HepG2 (cell line): ENCODE results near the gene PTGDR2. TPM values are rescaled to one million over a fixed set of nuclear protein-coding genes. Genes with fewer than 3 reads are reported as not detected.

ENCODE experiments used
- ATAC-seq: fragments of 200-7000 bp; cut with Tn5 transposase; 3 replicates; pipeline ENCODE4 v1.9.1; 2020; ENCODE audit warnings: mild to moderate bottlenecking, moderate library complexity
- BruUV-seq: library from RNA; stranded (reverse); fragments of 400-500 nt; replicated peaks from 2 replicates; lab custom pipeline; 2021; lab: Mats Ljungman, UMichigan
- CTCF ChIA-PET: fragments of 300-600 bp; formaldehyde crosslinking; extraction: SDS; loops from one replicate; lab custom pipeline; 2021; ENCODE audit warnings: low total read pairs, inconsistent platforms, low intra/inter-chr PET ratio; lab: Yijun Ruan, JAX
- POLR2A ChIA-PET: fragments of 350-600 bp; sonication (Branson Sonifier 250); formaldehyde crosslinking; loops from one replicate; lab custom pipeline; 2020; ENCODE audit warnings: antibody characterized with exemption, inconsistent platforms; lab: Yijun Ruan, JAX
- DNase-seq: peaks from one replicate; pipeline ENCODE4 v3.0.0-alpha.2; 2015; ENCODE audit warnings: low spot score
- FAIRE-seq: peaks from 3 replicates; lab custom pipeline; 2011; peaks lifted over from hg19 to GRCh38; lab: Jason Lieb, UNC
- H2AFZ ChIP-seq: one replicate; pipeline ENCODE4 v1.6.1; 2011; ENCODE audit warnings: low read length, inconsistent platforms
- H3K27ac ChIP-seq: fragments of 300-600 bp; 3 replicates; pipeline ENCODE4 v1.8.0; 2011; ENCODE audit warnings: mixed run types, mild to moderate bottlenecking, mixed read lengths, low read length, inconsistent platforms; ENCODE audit not compliant: insufficient read depth; ENCODE audit errors: extremely low read length
- H3K27me3 ChIP-seq, 2 experiments: fragments of 200-600 bp in 1 of 2; 2 replicates in 1 of 2; 3 replicates in 1 of 2; pipeline versions ENCODE4 v1.6.0 to v1.8.0; 2011; ENCODE audit warnings: low read length in 2 of 2, mild to moderate bottlenecking in 2 of 2, moderate library complexity in 2 of 2, inconsistent platforms in 1 of 2; ENCODE audit not compliant: insufficient read depth in 2 of 2, control insufficient read depth in 1 of 2
- H3K36me3 ChIP-seq, 2 experiments: fragments of 200-600 bp in 1 of 2; replicated peaks in 1 of 2; 2 replicates in 1 of 2; 3 replicates in 1 of 2; pipeline versions ENCODE4 v1.5.1 to v1.8.0; 2011; ENCODE audit warnings: low read length in 2 of 2, inconsistent platforms in 1 of 2; ENCODE audit not compliant: insufficient read depth in 2 of 2, control insufficient read depth in 1 of 2
- H3K4me1 ChIP-seq: 2 replicates; pipeline ENCODE4 v1.5.1; 2012; ENCODE audit warnings: low read length, inconsistent platforms; ENCODE audit not compliant: insufficient read depth
- H3K4me2 ChIP-seq: 2 replicates; pipeline ENCODE4 v1.6.0; 2011; ENCODE audit warnings: low read depth, low read length, inconsistent platforms
- H3K4me3 ChIP-seq, 3 experiments: fragments of 200-600 bp in 1 of 3; sonication (generic), shearing (Covaris generic) in 1 of 3; replicated peaks in 1 of 3; 2 replicates each; pipeline ENCODE4 v1.5.1; 2011 to 2016; ENCODE audit warnings: low read length in 3 of 3, inconsistent platforms in 2 of 3, low read depth in 2 of 3, mild to moderate bottlenecking in 2 of 3, control low read depth in 1 of 3, mixed read lengths in 1 of 3; ENCODE audit not compliant: insufficient read depth in 1 of 3
- H3K79me2 ChIP-seq: one replicate; pipeline ENCODE4 v1.6.1; 2011; ENCODE audit warnings: low read length, inconsistent platforms; ENCODE audit not compliant: insufficient read depth
- H3K9ac ChIP-seq: 2 replicates; pipeline ENCODE4 v1.6.0; 2011; ENCODE audit warnings: mild to moderate bottlenecking, low read depth, low read length, inconsistent platforms; ENCODE audit not compliant: insufficient read depth
- H3K9me3 ChIP-seq: 2 replicates; pipeline ENCODE4 v1.5.1; 2012; ENCODE audit warnings: mild to moderate bottlenecking, low read length
- H4K20me1 ChIP-seq: 2 replicates; pipeline ENCODE4 v1.6.0; 2011; ENCODE audit warnings: inconsistent platforms, mild to moderate bottlenecking, low read length, moderate library complexity; ENCODE audit not compliant: insufficient read depth
- ARID2 ChIP-seq: sonication (generic); formaldehyde crosslinking; IDR thresholded peaks from 2 replicates; pipeline ENCODE4 v1.8.1; 2022; ENCODE audit warnings: mild to moderate bottlenecking, missing genetic modification reagents, borderline replicate concordance
- DMAP1 ChIP-seq: IDR thresholded peaks from 2 replicates; pipeline ENCODE4 v1.6.1; 2016
- FOXO1 ChIP-seq: sonication (generic); formaldehyde crosslinking; IDR thresholded peaks from 2 replicates; pipeline ENCODE4 v1.4.0; 2020; ENCODE audit warnings: missing genetic modification reagents
- IKZF4 ChIP-seq: sonication (generic); formaldehyde crosslinking; IDR thresholded peaks from 2 replicates; pipeline ENCODE4 v1.5.1; 2020; ENCODE audit warnings: borderline replicate concordance, mild to moderate bottlenecking, low read depth, missing genetic modification reagents; ENCODE audit errors: not compliant biosample characterization
- MAFF ChIP-seq: IDR thresholded peaks from 2 replicates; pipeline ENCODE4 v1.6.1; 2011; ENCODE audit warnings: low read depth, low read length, improper control_type of control experiment
- MAFK ChIP-seq, 2 experiments: IDR thresholded peaks in 1 of 2; conservative IDR thresholded peaks in 1 of 2; 2 replicates each; pipeline ENCODE4 v1.6.1; 2011; ENCODE audit warnings: improper control_type of control experiment in 2 of 2, low read length in 2 of 2
- NR2C2 ChIP-seq: sonication (generic); formaldehyde crosslinking; IDR thresholded peaks from 2 replicates; pipeline ENCODE4 v1.4.0; 2020; ENCODE audit warnings: missing genetic modification reagents, mild to moderate bottlenecking, moderate library complexity, borderline replicate concordance
- NR2F6 ChIP-seq, 2 experiments: IDR thresholded peaks; 2 replicates each; pipeline ENCODE4 v1.6.1; 2016; ENCODE audit warnings: antibody characterized with exemption in 1 of 2, mild to moderate bottlenecking in 1 of 2
- PHF20 ChIP-seq: sonication (generic); formaldehyde crosslinking; IDR thresholded peaks from 2 replicates; pipeline ENCODE4 v1.5.0; 2020; ENCODE audit warnings: mild to moderate bottlenecking, missing genetic modification reagents
- ZNF598 ChIP-seq: sonication (generic); formaldehyde crosslinking; IDR thresholded peaks from 2 replicates; pipeline ENCODE4 v1.5.1; 2020; ENCODE audit warnings: mild to moderate bottlenecking, missing genetic modification reagents, borderline replicate concordance
- ZNF7 ChIP-seq: IDR thresholded peaks from 2 replicates; pipeline ENCODE4 v1.6.1; 2016; ENCODE audit warnings: missing biosample characterization, missing genetic modification reagents
- WGBS: methylation state at CpG from one replicate; pipeline ENCODE4 v1.1.6; 2017; ENCODE audit warnings: low lambda C conversion rate; 5-methylcytosine and 5-hydroxymethylcytosine counted together
- in situ Hi-C: cut with HindIII; loops from 2 replicates; pipeline ENCODE4 v1.10.0; 2017; ENCODE audit warnings: low pct_unique_long_range_greater_than_20kb; ENCODE audit not compliant: extremely low pct_ligation_motif_present
- intact Hi-C: fragments of 100-400 bp; cut with micrococcal nuclease; formaldehyde crosslinking; loops from one replicate; pipeline ENCODE4 v1.10.0; 2022; ENCODE audit not compliant: unreplicated experiment
- polyA plus RNA-seq, 8 experiments: library from polyadenylated mRNA; depleted of rRNA in 3 of 8; stranded (reverse) in 7 of 8; unstranded in 1 of 8; fragments of >200 nt; fragmentation: Illumina TruSeq in 4 of 8; extraction: Trizol in 4 of 8; gene quantifications; 2 replicates each; pipeline versions ENCODE4 v1.2.1 to v1.2.3, GENCODE V29; 2011 to 2016; ENCODE audit warnings: low read depth in 4 of 8, missing spikeins in 1 of 8, mixed read lengths in 1 of 8; ENCODE audit not compliant: insufficient read depth in 1 of 8
- total RNA-seq, 5 experiments: library from RNA; depleted of rRNA; stranded (reverse); fragments of >200 nt; fragmentation: Illumina TruSeq; extraction: Trizol; gene quantifications; 2 replicates each; pipeline ENCODE4 v1.2.3, GENCODE V29; 2016; ENCODE audit warnings: low read depth in 1 of 5

PTGDR2 gene
- total and polyA plus RNA-seq, 2 of the 13 experiments (the other 11 are each of a cell fraction or from before 2014, with no cell fraction given), result 1.9 to 2.5 TPM

DNA sequence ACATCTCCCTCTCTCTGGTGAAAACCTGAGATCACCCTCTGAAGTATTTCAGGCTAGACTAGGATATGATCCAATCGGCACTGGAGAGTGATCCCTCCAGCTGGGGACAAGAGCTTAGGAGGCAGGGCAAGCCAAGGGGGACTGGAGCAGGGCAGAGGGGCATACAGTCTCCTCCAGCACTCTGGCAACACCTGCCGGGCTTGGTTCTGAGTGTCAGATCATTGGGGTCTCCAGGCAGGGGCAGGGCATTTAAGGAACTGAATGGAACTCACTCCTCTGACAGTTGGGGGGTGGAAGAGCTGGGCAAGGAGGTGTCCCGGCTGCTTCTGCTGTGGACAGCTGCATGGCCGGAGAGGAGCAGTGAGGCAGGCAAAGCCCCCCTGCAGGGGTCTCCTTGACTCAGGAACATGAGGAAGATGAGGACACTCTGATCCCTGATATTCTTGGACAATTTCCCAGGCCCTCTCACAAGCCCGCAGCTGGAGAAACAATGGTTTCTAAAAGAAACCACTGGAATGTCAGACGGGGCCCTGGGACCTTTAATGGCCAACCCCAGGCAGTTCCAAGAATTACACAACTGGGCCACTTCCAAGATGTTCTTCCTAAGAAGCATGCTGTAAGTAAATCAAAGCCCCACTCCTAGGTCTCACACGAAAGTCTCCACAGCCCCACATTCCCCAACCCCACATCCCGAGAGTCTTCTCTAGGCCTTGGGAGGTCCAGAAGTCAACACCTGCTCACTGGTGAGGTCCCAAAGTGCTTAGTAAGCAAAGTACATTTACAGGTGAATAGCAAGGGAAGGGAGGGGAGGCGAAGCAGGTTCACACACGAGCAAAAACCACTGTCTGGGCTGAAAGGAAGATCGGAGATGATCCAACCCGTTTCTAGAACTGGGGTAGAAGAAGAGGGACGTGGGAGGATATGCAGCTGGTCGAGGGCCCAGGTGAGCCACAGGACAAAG lies 15.0 kb downstream of the PTGDR2 start:
- Histone ChIP-seq H3K4me2 (peak overlapping the region; percentile 86; the same call in 1 of the 2 replicates), H3K9me3 (no peaks in the 10 kb centered on the region), H4K20me1 (peaks cover 9% of the 10 kb centered on the region; the same call in 1 of the 2 replicates), H2AFZ (peak overlapping the region; percentile 75), H3K27ac (no peak overlapping the region), H3K4me1 (peaks cover 34% of the 10 kb centered on the region), H3K9ac (no peak overlapping the region), H3K79me2 (peaks cover 37% of the 10 kb centered on the region), H3K27me3 (no peaks in the 10 kb centered on the region; a peak in 1 of 5 replicates), H3K4me3 (no peak overlapping the region), H3K36me3 (peaks cover 0 to 2% of the 10 kb centered on the region in 2 experiments; a peak in 2 of 5 replicates)
- intact Hi-C loops (no loop called here), in situ Hi-C loops (no loop called here)
- WGBS, result 92% methylated on average over 13 of the region's 14 CpGs
- no peak for TF ChIP-seq NR2F6 (IDR thresholded peaks at IDR 0.05)
- no peak for TF ChIP-seq NR2F6 (CRISPR knock-in tag; IDR thresholded peaks at IDR 0.05)
- no peak for TF ChIP-seq PHF20 (CRISPR knock-in tag)
- TF ChIP-seq FOXO1 (CRISPR knock-in tag), result no peak
- TF ChIP-seq ARID2 (CRISPR knock-in tag), result 0 out of 2 replicates have a peak, but pooled peaks have one; percentile 4
- no peak for TF ChIP-seq DMAP1
- no peak for TF ChIP-seq IKZF4
- TF ChIP-seq MAFF, result peak; percentile 69
- peak; percentile 76 to 82 for TF ChIP-seq MAFK (conservative IDR thresholded peaks at IDR 0.05 in 1 of 2, IDR thresholded peaks at IDR 0.05 in 1 of 2; ENCODE audit: low read length in 2 of 2)
- no peak for TF ChIP-seq ZNF7
- TF ChIP-seq ZNF598 (CRISPR knock-in tag), result no peak
- no peak for TF ChIP-seq NR2C2
- no TSS peak for BruUV-seq
- POLR2A ChIA-PET, result interaction anchor here (0.7 kb wide), 1 partner anchor 15 kb away, joined by 3 read pairs; the partner anchor contains the start of gene PTGDR2
- ATAC-seq (no peak), DNase-seq (no peak), FAIRE-seq (no peak)
- CTCF ChIA-PET, result no interaction called here
